Measurements from ENCODE around the gene ZNF425. TPM values are rescaled to one million over a fixed set of nuclear protein-coding genes. Genes with fewer than 3 reads are reported as not detected.
A peak's percentile ranks its signal among the peaks of the same experiment; 100 is the strongest.

The ZNF425 gene
- total and polyA plus RNA-seq, 9 of the 15 experiments (the other 6 are each of a cell fraction or from before 2014, with no cell fraction given), result 0.03 to 0.89 (median 0.54) TPM

DNA sequence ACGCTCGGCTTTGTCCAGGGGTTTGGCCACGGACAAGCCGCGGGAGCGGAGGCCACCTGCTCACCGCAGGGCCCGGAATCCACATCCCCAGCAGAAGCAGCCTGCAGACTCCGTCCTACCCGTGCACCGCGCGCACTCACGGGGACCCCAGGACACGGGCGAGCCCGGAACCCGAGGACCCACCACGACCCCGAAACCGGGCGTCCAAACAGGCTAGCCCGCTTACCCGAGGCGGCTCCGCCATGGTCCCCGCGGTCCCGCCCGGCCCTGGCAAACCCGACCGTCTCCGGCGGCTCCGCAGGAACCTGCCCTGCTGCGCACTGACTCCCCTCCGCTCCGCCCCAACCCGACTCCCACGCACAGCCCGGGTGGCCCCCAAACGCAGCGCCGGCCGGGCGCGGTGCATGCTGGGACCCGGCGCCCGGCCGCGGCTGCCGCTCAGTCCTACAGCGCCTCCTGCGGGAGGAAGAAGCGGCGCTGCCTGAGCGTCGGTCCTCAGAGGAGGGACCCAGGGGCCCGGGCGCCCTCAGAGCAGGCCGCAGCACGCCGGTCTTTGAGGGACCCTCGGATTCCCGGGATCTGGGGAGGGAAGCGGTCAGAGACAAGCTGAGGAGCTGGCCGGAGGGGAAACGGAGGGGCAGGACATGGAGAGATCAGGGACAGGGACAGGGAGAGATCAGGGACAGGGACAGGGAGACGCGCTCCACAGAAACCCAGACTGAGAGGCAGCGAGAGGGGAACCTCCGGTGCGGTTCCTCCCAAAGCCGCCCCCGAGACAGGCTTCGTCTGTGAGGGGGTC lies 35.5 kb downstream of the ZNF425 start, which contains the start of gene ZNF786 (continued):
- no peak for TF ChIP-seq DDX20 (tag; IDR thresholded peaks at IDR 0.05; ENCODE audit: low read depth)
- TF ChIP-seq EHMT2 (IDR thresholded peaks at IDR 0.05), result no peak
- TF ChIP-seq, protein P1, sequence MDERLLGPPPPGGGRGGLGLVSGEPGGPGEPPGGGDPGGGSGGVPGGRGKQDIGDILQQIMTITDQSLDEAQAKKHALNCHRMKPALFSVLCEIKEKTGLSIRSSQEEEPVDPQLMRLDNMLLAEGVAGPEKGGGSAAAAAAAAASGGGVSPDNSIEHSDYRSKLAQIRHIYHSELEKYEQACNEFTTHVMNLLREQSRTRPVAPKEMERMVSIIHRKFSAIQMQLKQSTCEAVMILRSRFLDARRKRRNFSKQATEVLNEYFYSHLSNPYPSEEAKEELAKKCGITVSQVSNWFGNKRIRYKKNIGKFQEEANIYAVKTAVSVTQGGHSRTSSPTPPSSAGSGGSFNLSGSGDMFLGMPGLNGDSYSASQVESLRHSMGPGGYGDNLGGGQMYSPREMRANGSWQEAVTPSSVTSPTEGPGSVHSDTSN (CRISPR knock-in tag; IDR thresholded peaks at IDR 0.05; ENCODE audit: low read depth), result no peak
- TF ChIP-seq, protein P1 (tag; conservative IDR thresholded peaks at IDR 0.05; ENCODE audit: low read depth), result no peak
- TF ChIP-seq KDM2B (CRISPR knock-in tag; IDR thresholded peaks at IDR 0.05), result peak; percentile 41; the same call in 1 of the 2 replicates
- peak; percentile 66; the same call in 1 of the 2 replicates for TF ChIP-seq TARDBP (IDR thresholded peaks at IDR 0.05)
- TF ChIP-seq, protein P2, sequence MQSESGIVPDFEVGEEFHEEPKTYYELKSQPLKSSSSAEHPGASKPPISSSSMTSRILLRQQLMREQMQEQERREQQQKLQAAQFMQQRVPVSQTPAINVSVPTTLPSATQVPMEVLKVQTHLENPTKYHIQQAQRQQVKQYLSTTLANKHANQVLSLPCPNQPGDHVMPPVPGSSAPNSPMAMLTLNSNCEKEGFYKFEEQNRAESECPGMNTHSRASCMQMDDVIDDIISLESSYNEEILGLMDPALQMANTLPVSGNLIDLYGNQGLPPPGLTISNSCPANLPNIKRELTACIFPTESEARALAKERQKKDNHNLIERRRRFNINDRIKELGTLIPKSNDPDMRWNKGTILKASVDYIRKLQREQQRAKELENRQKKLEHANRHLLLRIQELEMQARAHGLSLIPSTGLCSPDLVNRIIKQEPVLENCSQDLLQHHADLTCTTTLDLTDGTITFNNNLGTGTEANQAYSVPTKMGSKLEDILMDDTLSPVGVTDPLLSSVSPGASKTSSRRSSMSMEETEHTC (IDR thresholded peaks at IDR 0.05), result peak; percentile 44
- TF ChIP-seq SIX5 (IDR thresholded peaks at IDR 0.05; ENCODE audit: borderline replicate concordance in 1 of 2, insufficient read depth in 1 of 2, low read depth in 1 of 2, low read length in 2 of 2), result no peak
- peak; percentile 82; the same call in 1 of the 2 replicates for TF ChIP-seq HNRNPL (IDR thresholded peaks at IDR 0.05; ENCODE audit: low read depth, low read length)
- TF ChIP-seq NONO (IDR thresholded peaks at IDR 0.05; ENCODE audit: low read depth in 2 of 2, low read length in 1 of 2), result peak; percentile 92 to 96
- peak; percentile 59; the same call in 1 of the 2 replicates for TF ChIP-seq PHB (CRISPR knock-in tag; IDR thresholded peaks at IDR 0.05)
- TF ChIP-seq ARNT (IDR thresholded peaks at IDR 0.05), result no peak
- TF ChIP-seq, protein P3, sequence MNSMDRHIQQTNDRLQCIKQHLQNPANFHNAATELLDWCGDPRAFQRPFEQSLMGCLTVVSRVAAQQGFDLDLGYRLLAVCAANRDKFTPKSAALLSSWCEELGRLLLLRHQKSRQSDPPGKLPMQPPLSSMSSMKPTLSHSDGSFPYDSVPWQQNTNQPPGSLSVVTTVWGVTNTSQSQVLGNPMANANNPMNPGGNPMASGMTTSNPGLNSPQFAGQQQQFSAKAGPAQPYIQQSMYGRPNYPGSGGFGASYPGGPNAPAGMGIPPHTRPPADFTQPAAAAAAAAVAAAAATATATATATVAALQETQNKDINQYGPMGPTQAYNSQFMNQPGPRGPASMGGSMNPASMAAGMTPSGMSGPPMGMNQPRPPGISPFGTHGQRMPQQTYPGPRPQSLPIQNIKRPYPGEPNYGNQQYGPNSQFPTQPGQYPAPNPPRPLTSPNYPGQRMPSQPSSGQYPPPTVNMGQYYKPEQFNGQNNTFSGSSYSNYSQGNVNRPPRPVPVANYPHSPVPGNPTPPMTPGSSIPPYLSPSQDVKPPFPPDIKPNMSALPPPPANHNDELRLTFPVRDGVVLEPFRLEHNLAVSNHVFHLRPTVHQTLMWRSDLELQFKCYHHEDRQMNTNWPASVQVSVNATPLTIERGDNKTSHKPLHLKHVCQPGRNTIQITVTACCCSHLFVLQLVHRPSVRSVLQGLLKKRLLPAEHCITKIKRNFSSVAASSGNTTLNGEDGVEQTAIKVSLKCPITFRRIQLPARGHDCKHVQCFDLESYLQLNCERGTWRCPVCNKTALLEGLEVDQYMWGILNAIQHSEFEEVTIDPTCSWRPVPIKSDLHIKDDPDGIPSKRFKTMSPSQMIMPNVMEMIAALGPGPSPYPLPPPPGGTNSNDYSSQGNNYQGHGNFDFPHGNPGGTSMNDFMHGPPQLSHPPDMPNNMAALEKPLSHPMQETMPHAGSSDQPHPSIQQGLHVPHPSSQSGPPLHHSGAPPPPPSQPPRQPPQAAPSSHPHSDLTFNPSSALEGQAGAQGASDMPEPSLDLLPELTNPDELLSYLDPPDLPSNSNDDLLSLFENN (IDR thresholded peaks at IDR 0.05; ENCODE audit: low read depth in 2 of 2, low read length in 2 of 2), result peak; percentile 55 to 65; a peak in 2 of 4 replicates
- peak; percentile 93 for TF ChIP-seq SAP30 (IDR thresholded peaks at IDR 0.05; ENCODE audit: borderline replicate concordance, insufficient read depth, low read depth, low read length, poor library complexity, severe bottlenecking)
- TF ChIP-seq, protein P4, sequence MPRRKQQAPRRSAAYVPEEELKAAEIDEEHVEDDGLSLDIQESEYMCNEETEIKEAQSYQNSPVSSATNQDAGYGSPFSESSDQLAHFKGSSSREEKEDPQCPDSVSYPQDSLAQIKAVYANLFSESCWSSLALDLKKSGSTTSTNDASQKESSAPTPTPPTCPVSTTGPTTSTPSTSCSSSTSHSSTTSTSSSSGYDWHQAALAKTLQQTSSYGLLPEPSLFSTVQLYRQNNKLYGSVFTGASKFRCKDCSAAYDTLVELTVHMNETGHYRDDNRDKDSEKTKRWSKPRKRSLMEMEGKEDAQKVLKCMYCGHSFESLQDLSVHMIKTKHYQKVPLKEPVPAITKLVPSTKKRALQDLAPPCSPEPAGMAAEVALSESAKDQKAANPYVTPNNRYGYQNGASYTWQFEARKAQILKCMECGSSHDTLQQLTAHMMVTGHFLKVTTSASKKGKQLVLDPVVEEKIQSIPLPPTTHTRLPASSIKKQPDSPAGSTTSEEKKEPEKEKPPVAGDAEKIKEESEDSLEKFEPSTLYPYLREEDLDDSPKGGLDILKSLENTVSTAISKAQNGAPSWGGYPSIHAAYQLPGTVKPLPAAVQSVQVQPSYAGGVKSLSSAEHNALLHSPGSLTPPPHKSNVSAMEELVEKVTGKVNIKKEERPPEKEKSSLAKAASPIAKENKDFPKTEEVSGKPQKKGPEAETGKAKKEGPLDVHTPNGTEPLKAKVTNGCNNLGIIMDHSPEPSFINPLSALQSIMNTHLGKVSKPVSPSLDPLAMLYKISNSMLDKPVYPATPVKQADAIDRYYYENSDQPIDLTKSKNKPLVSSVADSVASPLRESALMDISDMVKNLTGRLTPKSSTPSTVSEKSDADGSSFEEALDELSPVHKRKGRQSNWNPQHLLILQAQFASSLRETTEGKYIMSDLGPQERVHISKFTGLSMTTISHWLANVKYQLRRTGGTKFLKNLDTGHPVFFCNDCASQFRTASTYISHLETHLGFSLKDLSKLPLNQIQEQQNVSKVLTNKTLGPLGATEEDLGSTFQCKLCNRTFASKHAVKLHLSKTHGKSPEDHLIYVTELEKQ (CRISPR knock-in tag; IDR thresholded peaks at IDR 0.05), result no peak

Measured in K562 (cell line).